ENCODE data around the gene LCE2C. TPM values are rescaled to one million over a fixed set of nuclear protein-coding genes. Genes with fewer than 3 reads are reported as not detected.

Gene LCE2C
- total RNA-seq, 1 donor from 2014 or later = not detected

GRCh38 chr1:152718238-152718637, 43.2 kb downstream of the LCE2C start:
- ChIA-PET CTCF (no interaction called here), POLR2A (no interaction called here)
- no peaks in the 10 kb centered on the region for H3K36me3 Mint-ChIP-seq (ENCODE audit: low read depth)
- no peaks in the 10 kb centered on the region for H3K4me1 Mint-ChIP-seq
- TF ChIP-seq, protein P1, sequence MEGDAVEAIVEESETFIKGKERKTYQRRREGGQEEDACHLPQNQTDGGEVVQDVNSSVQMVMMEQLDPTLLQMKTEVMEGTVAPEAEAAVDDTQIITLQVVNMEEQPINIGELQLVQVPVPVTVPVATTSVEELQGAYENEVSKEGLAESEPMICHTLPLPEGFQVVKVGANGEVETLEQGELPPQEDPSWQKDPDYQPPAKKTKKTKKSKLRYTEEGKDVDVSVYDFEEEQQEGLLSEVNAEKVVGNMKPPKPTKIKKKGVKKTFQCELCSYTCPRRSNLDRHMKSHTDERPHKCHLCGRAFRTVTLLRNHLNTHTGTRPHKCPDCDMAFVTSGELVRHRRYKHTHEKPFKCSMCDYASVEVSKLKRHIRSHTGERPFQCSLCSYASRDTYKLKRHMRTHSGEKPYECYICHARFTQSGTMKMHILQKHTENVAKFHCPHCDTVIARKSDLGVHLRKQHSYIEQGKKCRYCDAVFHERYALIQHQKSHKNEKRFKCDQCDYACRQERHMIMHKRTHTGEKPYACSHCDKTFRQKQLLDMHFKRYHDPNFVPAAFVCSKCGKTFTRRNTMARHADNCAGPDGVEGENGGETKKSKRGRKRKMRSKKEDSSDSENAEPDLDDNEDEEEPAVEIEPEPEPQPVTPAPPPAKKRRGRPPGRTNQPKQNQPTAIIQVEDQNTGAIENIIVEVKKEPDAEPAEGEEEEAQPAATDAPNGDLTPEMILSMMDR (IDR thresholded peaks at IDR 0.05) = no peak
- intact Hi-C loops (cut with micrococcal nuclease) = no loop called here
- no peak for DNase-seq
- H3K27ac Mint-ChIP-seq = no peak overlapping the region
- no peaks in the 10 kb centered on the region for H3K9me3 Mint-ChIP-seq
- ATAC-seq (ENCODE audit: low read depth) = no peak
- H3K4me3 Mint-ChIP-seq = no peak overlapping the region
- peaks cover 2% of the 10 kb centered on the region for H3K27me3 Mint-ChIP-seq

- H3K4me1 Mint-ChIP-seq = no peaks in the 10 kb centered on the region
- H3K4me3 Mint-ChIP-seq = no peak overlapping the region
- H3K36me3 Mint-ChIP-seq (ENCODE audit: low read depth) = no peaks in the 10 kb centered on the region
- intact Hi-C loops (cut with micrococcal nuclease) = no loop called here
- ChIA-PET CTCF (no interaction called here), POLR2A (no interaction called here)
- no peak overlapping the region for H3K27ac Mint-ChIP-seq
- DNase-seq (no peak), ATAC-seq (ENCODE audit: low read depth) (no peak)
- TF ChIP-seq, protein P1 (IDR thresholded peaks at IDR 0.05) = no peak
- H3K9me3 Mint-ChIP-seq = no peaks in the 10 kb centered on the region
- no peaks in the 10 kb centered on the region for H3K27me3 Mint-ChIP-seq
Measured at GRCh38 chr1:152725261-152725660, 50.2 kb downstream of the LCE2C start.

Other genes with a start within 250 kb of the LCE2C start
- gene LCE5A, start 164.5 kb upstream of the LCE2C start, total RNA-seq = not detected in 2 replicates
- gene CRCT1, start 160.8 kb upstream of the LCE2C start, total RNA-seq = not detected in 2 replicates
- gene LCE3E, start 108.5 kb upstream of the LCE2C start, total RNA-seq = not detected in 2 replicates
- not detected in 2 replicates for gene LCE3D, start 94.8 kb upstream of the LCE2C start, total RNA-seq
- gene LCE3C, start 75.0 kb upstream of the LCE2C start, total RNA-seq = not detected in 2 replicates
- not detected in 2 replicates for gene LCE3B, start 61.5 kb upstream of the LCE2C start, total RNA-seq
- gene LCE3A, start 52.2 kb upstream of the LCE2C start, total RNA-seq = not detected in 2 replicates
- not detected in 2 replicates for gene LCE2D, start 11.9 kb upstream of the LCE2C start, total RNA-seq
- not detected in 2 replicates for gene LCE2B, start 10.8 kb downstream of the LCE2C start, total RNA-seq
- gene LCE2A, start 23.1 kb downstream of the LCE2C start, total RNA-seq = not detected in 2 replicates
- not detected in 2 replicates for gene LCE4A, start 32.9 kb downstream of the LCE2C start, total RNA-seq
- gene KPRP, start 82.7 kb downstream of the LCE2C start, total RNA-seq = not detected in 2 replicates
- gene LCE1F, start 99.9 kb downstream of the LCE2C start, total RNA-seq = not detected in 2 replicates
- not detected in 2 replicates for gene LCE1E, start 111.0 kb downstream of the LCE2C start, total RNA-seq
- not detected in 2 replicates for gene LCE1D, start 121.4 kb downstream of the LCE2C start, total RNA-seq
- not detected in 2 replicates for gene LCE1C, start 131.4 kb downstream of the LCE2C start, total RNA-seq
- not detected in 2 replicates for gene LCE1B, start 136.7 kb downstream of the LCE2C start, total RNA-seq
- gene LCE1A, start 152.2 kb downstream of the LCE2C start, total RNA-seq = not detected in 2 replicates
- not detected in 2 replicates for gene LCE6A, start 167.6 kb downstream of the LCE2C start, total RNA-seq
- not detected in 2 replicates for gene LCE7A, start 184.7 kb downstream of the LCE2C start, total RNA-seq
- not detected in 2 replicates for gene SMCP, start 203.0 kb downstream of the LCE2C start, total RNA-seq
- not detected in 2 replicates for gene IVL, start 233.3 kb downstream of the LCE2C start, total RNA-seq